Pancreas (tissue), 10 donors: ENCODE measurements around the gene CHST13. TPM values are rescaled to one million over a fixed set of nuclear protein-coding genes. Genes with fewer than 3 reads are reported as not detected.
A peak's percentile ranks its signal among the peaks of the same experiment; 100 is the strongest.

Experiments
- ATAC-seq, 4 donors: fragments of 200-7000 bp; cut with Tn5 transposase; one replicate each; pipeline versions ENCODE4 v1.8.0 to v1.9.1; 2020; ENCODE audit warnings: mild to moderate bottlenecking in 4 of 4, moderate library complexity in 4 of 4
- DNase-seq, 6 donors: peaks; one replicate each; pipeline ENCODE4 v3.0.0-alpha.2; 2020
- FAIRE-seq: peaks from 2 replicates; lab custom pipeline; 2012; peaks lifted over from hg19 to GRCh38; lab: Jason Lieb, UNC
- H3K27ac ChIP-seq, 4 donors: fragments of 200-600 bp; sonication (generic); 1 replicate in 3 of 4; 2 replicates in 1 of 4; pipeline versions ENCODE4 v1.5.0 to v1.8.0; 2020
- H3K27me3 ChIP-seq, 4 donors: fragments of 200-600 bp; one replicate each; pipeline ENCODE4 v1.8.0; 2021
- H3K36me3 ChIP-seq, 3 donors: fragments of 200-600 bp; sonication (generic) in 1 of 3; one replicate each; pipeline versions ENCODE4 v1.5.0 to v1.8.0; 2020 to 2021
- H3K4me1 ChIP-seq, 3 donors: fragments of 200-600 bp; one replicate each; pipeline ENCODE4 v1.8.0; 2021
- H3K4me3 ChIP-seq, 4 donors: fragments of 200-600 bp; sonication (generic) in 2 of 4; one replicate each; pipeline versions ENCODE4 v1.5.0 to v1.8.0; 2020 to 2021
- H3K9me3 ChIP-seq, 4 donors: fragments of 200-600 bp; one replicate each; pipeline ENCODE4 v1.8.0; 2021
- CTCF ChIP-seq, 4 donors: fragments of 200-600 bp; sonication (generic) in 3 of 4; IDR thresholded peaks; one replicate each; pipeline versions ENCODE4 v1.5.0 to v1.8.0; 2021; ENCODE audit warnings: antibody characterized with exemption in 4 of 4
- WGBS, 2 donors: extraction: QIAGEN DNeasy Blood & Tissue Kit; methylation state at CpG; one replicate each; pipeline ENCODE4 v1.1.7; 2013; 5-methylcytosine and 5-hydroxymethylcytosine counted together
- intact Hi-C, 3 donors: fragments of 100-400 bp; cut with DNase I; formaldehyde crosslinking; loops; one replicate each; pipeline versions ENCODE4 v1.11.1 to v1.14.2; 2022
- polyA plus RNA-seq, 2 donors: library from polyadenylated mRNA; stranded (reverse); fragments of 200-250 nt; gene quantifications; one replicate each; pipeline ENCODE4 v1.2.3, GENCODE V29; 2013
- total RNA-seq, 6 donors: library from RNA; stranded (reverse); fragmentation: NEBNext Ultra II Directional in 4 of 6; extraction: Animal tissue kit (Norgen Biotek cat#: 25700) in 4 of 6; gene quantifications; one replicate each; pipeline versions ENCODE4 v1.2.1 to v1.2.4, GENCODE V29; 2021 to 2023
- donor health status: healthy with polysubstance abuse.
- donor health status: DM: no; HTN: no; CAD: no; lungs with moderate emphysema.
- donor health status: DM: no; HTN: no; CAD: no.
- donor health status: control.
- donor health status: control.
- donor health status: Bipolar disorder and iron deficiency.
- donor health status: DM: yes; HTN: yes; CAD: no.
- donor health status: DM: no; HTN: no; CAD: no.
- donor health status: DM: no; HTN: no; CAD: no.
- donor health status: DM: yes; HTN: yes; CAD: no.

The CHST13 gene
- total and polyA plus RNA-seq, 8 donors = 0.08 to 0.28 (median 0.19) TPM; not detected in 2

DNA sequence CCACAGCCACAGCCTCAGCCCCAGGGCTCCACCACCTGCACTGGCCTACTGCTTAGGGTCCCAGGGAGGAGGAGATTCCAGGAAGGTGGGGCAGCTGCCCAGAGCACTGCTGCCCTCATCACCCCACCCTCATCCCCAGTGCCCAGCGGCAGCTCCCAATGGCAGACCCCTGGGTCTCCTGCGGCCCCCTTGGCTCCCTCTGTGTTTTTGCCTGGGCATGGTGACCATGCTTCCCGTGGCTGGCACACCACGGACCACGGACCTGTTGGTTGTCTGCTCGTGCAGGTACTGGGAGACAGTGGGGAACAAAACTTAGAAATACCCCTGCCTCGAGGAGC is 2.7 kb downstream of the CHST13 start:
- Histone ChIP-seq H3K27ac (no peak overlapping the region), H3K36me3 (no peaks in the 10 kb centered on the region), H3K4me3 (no peak overlapping the region), H3K9me3 (no peaks in the 10 kb centered on the region), H3K27me3 (no peaks in the 10 kb centered on the region), H3K4me1 (peaks cover 0 to 11% (median 4%) of the 10 kb centered on the region in 3 donors)
- intact Hi-C loops = loop anchor here in 1 of 3 donors (10.0 kb wide), 1 partner anchor 928 kb away; no protein-coding TSS in a partner anchor
- 84 to 92% methylated on average over 7 of the region's 7 CpGs for WGBS, 2 donors
- ATAC-seq = no peak
- no peak for FAIRE-seq
- TF ChIP-seq CTCF (IDR thresholded peaks at IDR 0.05) = no peak
- DNase-seq = no peak

DNA sequence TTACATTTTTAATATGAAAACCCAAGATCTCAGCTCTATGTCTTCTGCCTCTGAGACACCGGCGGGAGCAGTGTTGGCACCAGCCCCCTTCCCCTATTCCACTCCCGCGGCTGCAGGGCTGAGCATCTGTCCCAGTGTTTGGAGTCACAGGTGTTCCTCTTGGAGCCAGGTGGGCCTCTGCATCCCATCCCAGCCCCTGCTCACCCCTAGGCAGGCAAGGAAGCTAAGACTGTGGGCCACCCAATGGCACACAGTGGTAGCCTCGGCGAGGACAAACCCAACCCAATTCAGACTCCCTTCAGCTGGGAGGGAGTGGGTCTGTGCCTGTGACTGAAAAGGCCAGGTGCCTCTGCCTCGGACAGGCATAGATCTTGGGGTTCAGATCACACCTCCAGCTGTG is 3.1 kb downstream of the CHST13 start:
- DNase-seq (peak in 2 of 6 donors; percentile 46 to 47), FAIRE-seq (no peak), ATAC-seq (no peak)
- Histone ChIP-seq H3K4me3 (no peak overlapping the region), H3K36me3 (no peaks in the 10 kb centered on the region), H3K9me3 (no peaks in the 10 kb centered on the region), H3K27ac (no peak overlapping the region), H3K27me3 (no peaks in the 10 kb centered on the region), H3K4me1 (peaks cover 0 to 11% (median 4%) of the 10 kb centered on the region in 3 donors)
- no peak for TF ChIP-seq CTCF (IDR thresholded peaks at IDR 0.05)
- intact Hi-C loops = loop anchor here in 1 of 3 donors (10.0 kb wide), 1 partner anchor 928 kb away; no protein-coding TSS in a partner anchor
- WGBS, 2 donors = 82 to 95% methylated on average over 7 of the region's 7 CpGs

- TF ChIP-seq CTCF (IDR thresholded peaks at IDR 0.05) = no peak
- Histone ChIP-seq H3K36me3 (no peaks in the 10 kb centered on the region), H3K9me3 (no peaks in the 10 kb centered on the region), H3K27me3 (no peaks in the 10 kb centered on the region), H3K4me1 (peaks cover 0 to 11% (median 4%) of the 10 kb centered on the region in 3 donors), H3K27ac (no peak overlapping the region), H3K4me3 (no peak overlapping the region)
- FAIRE-seq (no peak), ATAC-seq (no peak), DNase-seq (peak in 2 of 6 donors; percentile 30 to 45)
- 82 to 98% methylated on average over 6 of the region's 6 CpGs for WGBS, 2 donors
- intact Hi-C loops = loop anchor here in 1 of 3 donors (10.0 kb wide), 1 partner anchor 927 kb away; no protein-coding TSS in a partner anchor
These were observed 3.7 kb downstream of the CHST13 start for GRCh38 chr3:126527455-126528211.

GRCh38 chr3:126528419-126528799 is 4.5 kb downstream of the CHST13 start:
- DNase-seq (peak in 2 of 6 donors; percentile 16 to 34), FAIRE-seq (no peak), ATAC-seq (no peak)
- no peaks in the 10 kb centered on the region for H3K27me3 ChIP-seq
- H3K27ac ChIP-seq = peak overlapping the region in 1 of 4 donors; percentile 46
- TF ChIP-seq CTCF (IDR thresholded peaks at IDR 0.05) = no peak
- no peaks in the 10 kb centered on the region for H3K9me3 ChIP-seq
- H3K4me1 ChIP-seq = peaks cover 0 to 11% (median 4%) of the 10 kb centered on the region in 3 donors
- no peak overlapping the region for H3K4me3 ChIP-seq
- H3K36me3 ChIP-seq = no peaks in the 10 kb centered on the region
- intact Hi-C loops = loop anchor here in 1 of 3 donors (10.0 kb wide), 1 partner anchor 926 kb away; no protein-coding TSS in a partner anchor
- 85 to 88% methylated on average over 5 of the region's 5 CpGs for WGBS, 2 donors
